ENCODE results near the gene GORASP1.
A peak's percentile ranks its signal among the peaks of the same experiment; 100 is the strongest.

The GORASP1 gene

DNA sequence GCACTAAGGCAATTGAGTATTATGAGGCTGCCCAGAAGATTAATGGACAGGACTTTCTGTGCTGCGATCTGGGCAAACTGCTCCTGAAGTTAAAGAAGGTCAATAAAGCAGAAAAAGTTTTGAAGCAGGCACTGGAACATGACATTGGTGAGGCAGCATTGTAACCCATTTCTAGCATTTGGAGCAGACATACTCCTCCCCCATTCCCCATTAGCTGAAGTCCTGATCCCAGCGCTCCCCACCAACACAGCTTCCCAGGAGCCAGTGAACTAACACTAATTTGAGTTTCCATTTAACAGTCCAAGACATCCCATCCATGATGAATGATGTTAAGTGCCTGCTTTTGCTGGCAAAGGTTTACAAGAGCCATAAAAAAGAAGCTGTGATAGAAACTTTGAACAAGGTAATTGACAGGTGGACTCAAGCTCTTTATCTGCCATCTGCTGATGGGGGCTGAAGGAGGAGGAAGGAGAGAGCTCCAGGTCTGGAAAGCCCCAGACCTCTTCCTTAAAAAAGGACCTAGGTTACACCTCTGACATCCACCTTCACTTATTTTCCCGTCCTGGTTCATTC, 23.4 kb upstream of the GORASP1 start:
- Histone ChIP-seq H3K18ac (ENCODE audit: low read length) (no peak overlapping the region), H3K27ac (ENCODE audit: low read depth, low read length) (no peak overlapping the region), H2BK12ac (ENCODE audit: low read length) (no peak overlapping the region), H3K9ac (ENCODE audit: low read length) (no peak overlapping the region), H3K27me3 (ENCODE audit: insufficient read depth, low read length) (no peaks in the 10 kb centered on the region), H3K4me1 (ENCODE audit: control insufficient read depth in 1 of 2, insufficient read depth in 2 of 2, low read length in 2 of 2) (peaks cover 6 to 14% of the 10 kb centered on the region in 2 experiments), H4K12ac (ENCODE audit: low read depth, low read length) (no peak overlapping the region), H3K4ac (ENCODE audit: low read depth, low read length) (no peak overlapping the region), H3K4me2 (ENCODE audit: low read length) (no peak overlapping the region), H3K79me1 (ENCODE audit: low read length) (peaks cover 12% of the 10 kb centered on the region), H3K23ac (ENCODE audit: low read length) (no peak overlapping the region), H2AFZ (ENCODE audit: insufficient read depth, low read length, poor library complexity) (no peak overlapping the region), H4K8ac (ENCODE audit: low read depth, low read length) (no peak overlapping the region), H3K9me3 (ENCODE audit: insufficient read depth, low read depth, low read length) (no peaks in the 10 kb centered on the region), H3K14ac (ENCODE audit: low read length) (no peak overlapping the region), H3K79me2 (ENCODE audit: control insufficient read depth, insufficient read depth, low read length, poor library complexity) (no peaks in the 10 kb centered on the region), H3K36me3 (ENCODE audit: control insufficient read depth in 1 of 2, insufficient read depth in 2 of 2, low read length in 2 of 2) (no peaks in the 10 kb centered on the region), H2BK120ac (ENCODE audit: insufficient read depth, low read length, poor library complexity) (no peak overlapping the region), H2BK5ac (ENCODE audit: low read depth, low read length, poor library complexity) (no peak overlapping the region), H2AK5ac (ENCODE audit: low read length) (no peak overlapping the region), H4K91ac (ENCODE audit: low read depth, low read length) (no peak overlapping the region), H3K4me3 (ENCODE audit: low read depth, low read length) (no peak overlapping the region)
- DNase-seq = no peak
- WGBS (ENCODE audit: extremely low coverage, insufficient coverage, insufficient read length) = no CpG with 5 or more reads among the region's 3 CpGs

DNA sequence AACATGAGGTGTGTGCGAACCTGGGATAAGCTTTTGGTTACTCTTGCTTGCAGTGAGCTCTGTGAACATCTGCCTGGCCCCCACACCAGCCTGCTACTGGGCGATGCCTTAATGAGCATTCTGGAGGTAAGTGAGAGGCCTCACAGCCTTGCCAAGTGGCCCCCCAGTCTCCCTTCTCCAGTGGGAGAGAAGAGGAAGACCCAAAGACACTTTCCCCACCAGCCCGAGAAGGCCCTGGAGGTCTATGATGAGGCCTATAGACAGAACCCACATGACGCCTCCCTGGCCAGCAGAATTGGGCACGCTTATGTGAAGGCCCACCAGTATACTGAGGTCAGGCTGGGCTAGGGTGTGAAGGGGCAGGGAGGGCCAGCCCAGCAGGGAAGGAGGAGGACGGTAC, 22.6 kb upstream of the GORASP1 start:
- H4K12ac ChIP-seq (ENCODE audit: low read depth, low read length) = no peak overlapping the region
- H4K91ac ChIP-seq (ENCODE audit: low read depth, low read length) = no peak overlapping the region
- H3K14ac ChIP-seq (ENCODE audit: low read length) = no peak overlapping the region
- H3K4me3 ChIP-seq (ENCODE audit: low read depth, low read length) = no peak overlapping the region
- peak overlapping the region; percentile 25 for H2AK5ac ChIP-seq (ENCODE audit: low read length)
- H3K4me1 ChIP-seq (ENCODE audit: control insufficient read depth in 1 of 2, insufficient read depth in 2 of 2, low read length in 2 of 2) = peaks cover 13 to 21% of the 10 kb centered on the region in 2 experiments
- peaks cover 16% of the 10 kb centered on the region for H3K79me1 ChIP-seq (ENCODE audit: low read length)
- H3K4ac ChIP-seq (ENCODE audit: low read depth, low read length) = no peak overlapping the region
- no peak overlapping the region for H4K8ac ChIP-seq (ENCODE audit: low read depth, low read length)
- no peak overlapping the region for H3K4me2 ChIP-seq (ENCODE audit: low read length)
- H3K36me3 ChIP-seq (ENCODE audit: control insufficient read depth in 1 of 2, insufficient read depth in 2 of 2, low read length in 2 of 2) = no peaks in the 10 kb centered on the region
- DNase-seq = no peak
- WGBS (ENCODE audit: extremely low coverage, insufficient coverage, insufficient read length) = no CpG with 5 or more reads among the region's 6 CpGs
- H2BK12ac ChIP-seq (ENCODE audit: low read length) = no peak overlapping the region
- H3K18ac ChIP-seq (ENCODE audit: low read length) = no peak overlapping the region
- no peak overlapping the region for H2BK5ac ChIP-seq (ENCODE audit: low read depth, low read length, poor library complexity)
- no peak overlapping the region for H3K23ac ChIP-seq (ENCODE audit: low read length)
- no peak overlapping the region for H2BK120ac ChIP-seq (ENCODE audit: insufficient read depth, low read length, poor library complexity)
- no peak overlapping the region for H3K9ac ChIP-seq (ENCODE audit: low read length)
- no peaks in the 10 kb centered on the region for H3K9me3 ChIP-seq (ENCODE audit: insufficient read depth, low read depth, low read length)
- H3K27me3 ChIP-seq (ENCODE audit: insufficient read depth, low read length) = no peaks in the 10 kb centered on the region
- H2AFZ ChIP-seq (ENCODE audit: insufficient read depth, low read length, poor library complexity) = no peak overlapping the region
- no peaks in the 10 kb centered on the region for H3K79me2 ChIP-seq (ENCODE audit: control insufficient read depth, insufficient read depth, low read length, poor library complexity)
- H3K27ac ChIP-seq (ENCODE audit: low read depth, low read length) = no peak overlapping the region

DNA sequence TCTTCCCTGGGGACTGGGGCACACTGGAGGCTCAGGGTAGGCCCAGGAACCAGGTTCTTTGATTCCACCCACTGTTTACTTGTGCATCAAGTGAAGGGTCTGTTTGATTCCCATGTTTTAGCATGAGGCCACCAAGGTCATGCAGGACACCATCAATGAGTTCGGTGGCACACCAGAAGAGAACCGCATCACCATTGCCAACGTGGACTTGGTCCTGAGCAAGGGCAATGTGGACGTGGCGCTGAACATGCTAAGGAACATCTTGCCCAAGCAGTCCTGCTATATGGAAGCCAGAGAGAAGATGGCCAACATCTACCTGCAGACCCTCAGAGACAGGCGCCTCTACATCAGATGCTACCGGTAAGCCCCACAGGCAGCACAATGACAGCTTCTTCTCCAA, 21.5 kb upstream of the GORASP1 start:
- H3K4ac ChIP-seq (ENCODE audit: low read depth, low read length) = no peak overlapping the region
- no peak overlapping the region for H2AFZ ChIP-seq (ENCODE audit: insufficient read depth, low read length, poor library complexity)
- H3K79me1 ChIP-seq (ENCODE audit: low read length) = peaks cover 16% of the 10 kb centered on the region
- H3K36me3 ChIP-seq (ENCODE audit: control insufficient read depth in 1 of 2, insufficient read depth in 2 of 2, low read length in 2 of 2) = no peaks in the 10 kb centered on the region
- no peaks in the 10 kb centered on the region for H3K79me2 ChIP-seq (ENCODE audit: control insufficient read depth, insufficient read depth, low read length, poor library complexity)
- H2AK5ac ChIP-seq (ENCODE audit: low read length) = no peak overlapping the region
- WGBS (ENCODE audit: extremely low coverage, insufficient coverage, insufficient read length) = no CpG with 5 or more reads among the region's 7 CpGs
- no peak for DNase-seq
- no peak overlapping the region for H4K8ac ChIP-seq (ENCODE audit: low read depth, low read length)
- H3K27me3 ChIP-seq (ENCODE audit: insufficient read depth, low read length) = no peaks in the 10 kb centered on the region
- no peak overlapping the region for H2BK12ac ChIP-seq (ENCODE audit: low read length)
- H4K91ac ChIP-seq (ENCODE audit: low read depth, low read length) = no peak overlapping the region
- no peak overlapping the region for H3K23ac ChIP-seq (ENCODE audit: low read length)
- H3K9me3 ChIP-seq (ENCODE audit: insufficient read depth, low read depth, low read length) = no peaks in the 10 kb centered on the region
- H3K14ac ChIP-seq (ENCODE audit: low read length) = no peak overlapping the region
- H3K18ac ChIP-seq (ENCODE audit: low read length) = no peak overlapping the region
- peaks cover 15 to 24% of the 10 kb centered on the region in 2 experiments for H3K4me1 ChIP-seq (ENCODE audit: control insufficient read depth in 1 of 2, insufficient read depth in 2 of 2, low read length in 2 of 2)
- no peak overlapping the region for H4K12ac ChIP-seq (ENCODE audit: low read depth, low read length)
- H3K4me3 ChIP-seq (ENCODE audit: low read depth, low read length) = no peak overlapping the region
- no peak overlapping the region for H2BK5ac ChIP-seq (ENCODE audit: low read depth, low read length, poor library complexity)
- no peak overlapping the region for H3K27ac ChIP-seq (ENCODE audit: low read depth, low read length)
- H3K4me2 ChIP-seq (ENCODE audit: low read length) = no peak overlapping the region
- H2BK120ac ChIP-seq (ENCODE audit: insufficient read depth, low read length, poor library complexity) = no peak overlapping the region
- no peak overlapping the region for H3K9ac ChIP-seq (ENCODE audit: low read length)

DNA sequence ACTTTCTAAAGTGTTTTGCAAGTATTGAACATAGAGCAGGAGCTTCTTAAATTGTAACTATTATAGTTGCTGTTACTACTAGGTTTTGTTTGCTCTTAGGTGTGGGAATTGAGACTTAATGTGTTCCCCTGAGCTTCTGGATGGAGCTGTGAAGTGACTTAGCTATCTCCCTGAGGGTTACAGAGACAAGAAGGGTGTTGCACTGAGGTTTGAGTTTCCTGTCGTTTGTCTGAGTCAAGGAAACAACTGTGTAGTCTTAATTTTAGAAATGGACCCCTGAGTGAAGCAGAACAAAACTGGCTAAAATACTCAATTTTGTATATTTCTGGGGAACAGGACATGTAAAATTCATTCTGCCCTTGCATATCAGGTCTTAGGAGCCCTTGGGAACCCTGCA, 20.5 kb upstream of the GORASP1 start:
- no peak overlapping the region for H3K4ac ChIP-seq (ENCODE audit: low read depth, low read length)

More for the DNA sequence above, 20.5 kb upstream of the GORASP1 start:
- no peaks in the 10 kb centered on the region for H3K9me3 ChIP-seq (ENCODE audit: insufficient read depth, low read depth, low read length)
- H3K23ac ChIP-seq (ENCODE audit: low read length) = no peak overlapping the region
- H2BK5ac ChIP-seq (ENCODE audit: low read depth, low read length, poor library complexity) = no peak overlapping the region
- H4K91ac ChIP-seq (ENCODE audit: low read depth, low read length) = no peak overlapping the region
- peaks cover 16% of the 10 kb centered on the region for H3K79me1 ChIP-seq (ENCODE audit: low read length)
- no peak overlapping the region for H2BK120ac ChIP-seq (ENCODE audit: insufficient read depth, low read length, poor library complexity)
- no peaks in the 10 kb centered on the region for H3K36me3 ChIP-seq (ENCODE audit: control insufficient read depth in 1 of 2, insufficient read depth in 2 of 2, low read length in 2 of 2)
- H2AFZ ChIP-seq (ENCODE audit: insufficient read depth, low read length, poor library complexity) = no peak overlapping the region
- DNase-seq = no peak
- WGBS (ENCODE audit: extremely low coverage, insufficient coverage, insufficient read length) = no CpG with 5 or more reads among the region's 1 CpG
- no peak overlapping the region for H3K4me2 ChIP-seq (ENCODE audit: low read length)
- no peak overlapping the region for H2BK12ac ChIP-seq (ENCODE audit: low read length)
- H2AK5ac ChIP-seq (ENCODE audit: low read length) = no peak overlapping the region
- no peaks in the 10 kb centered on the region for H3K79me2 ChIP-seq (ENCODE audit: control insufficient read depth, insufficient read depth, low read length, poor library complexity)
- peaks cover 15 to 18% of the 10 kb centered on the region in 2 experiments for H3K4me1 ChIP-seq (ENCODE audit: control insufficient read depth in 1 of 2, insufficient read depth in 2 of 2, low read length in 2 of 2)
- no peak overlapping the region for H4K8ac ChIP-seq (ENCODE audit: low read depth, low read length)
- H3K27ac ChIP-seq (ENCODE audit: low read depth, low read length) = no peak overlapping the region
- H3K14ac ChIP-seq (ENCODE audit: low read length) = no peak overlapping the region
- H3K18ac ChIP-seq (ENCODE audit: low read length) = no peak overlapping the region
- H3K9ac ChIP-seq (ENCODE audit: low read length) = no peak overlapping the region
- H3K4me3 ChIP-seq (ENCODE audit: low read depth, low read length) = no peak overlapping the region
- no peaks in the 10 kb centered on the region for H3K27me3 ChIP-seq (ENCODE audit: insufficient read depth, low read length)
- no peak overlapping the region for H4K12ac ChIP-seq (ENCODE audit: low read depth, low read length)
